ENCODE results near the gene HTR3E. TPM values are rescaled to one million over a fixed set of nuclear protein-coding genes. Genes with fewer than 3 reads are reported as not detected.

Gene HTR3E
- total and polyA plus RNA-seq, 4 donors = not detected

DNA sequence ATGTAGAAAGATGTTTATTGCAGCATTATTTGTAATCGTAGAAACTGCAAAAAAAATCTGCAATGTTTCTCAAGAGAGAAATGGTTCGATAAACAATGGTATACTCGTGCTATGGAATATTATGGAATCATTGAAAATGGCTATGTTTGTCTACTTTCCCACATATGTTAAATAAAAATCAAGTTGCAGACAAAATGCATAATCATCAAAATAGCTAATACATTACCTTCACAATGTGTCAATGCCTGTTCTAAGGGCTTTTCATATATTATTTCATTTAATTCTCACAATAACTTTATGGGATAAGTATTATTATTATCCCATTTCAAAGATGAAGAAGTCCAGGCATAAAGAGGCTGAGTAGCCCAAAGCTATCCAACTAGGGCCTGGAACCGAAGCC lies 36.1 kb downstream of the HTR3E start:
- no peak for DNase-seq
- H3K4me3 ChIP-seq (ENCODE audit: low read length in 2 of 2) = no peak overlapping the region
- H3K36me3 ChIP-seq (ENCODE audit: control insufficient read depth in 1 of 2, insufficient read depth in 2 of 2, low read length in 1 of 2) = no peaks in the 10 kb centered on the region
- H3K9me3 ChIP-seq (ENCODE audit: control insufficient read depth, low read length) = no peaks in the 10 kb centered on the region
- H3K27ac ChIP-seq (ENCODE audit: low read depth in 1 of 2, low read length in 2 of 2) = no peak overlapping the region
- no peaks in the 10 kb centered on the region for H3K27me3 ChIP-seq (ENCODE audit: control insufficient read depth in 1 of 2, insufficient read depth in 2 of 2, low read length in 1 of 2)
- no peaks in the 10 kb centered on the region for H3K4me1 ChIP-seq (ENCODE audit: control insufficient read depth in 1 of 2, insufficient read depth in 2 of 2, low read length in 2 of 2)
- 94% methylated on average over 4 of the region's 4 CpGs for WGBS, 2 donors
- intact Hi-C loops (cut with DNase I) = loop anchor here (5.0 to 10.0 kb wide), 4 partner anchors 91 to 236 kb away; partner anchors contain the start of genes ABCC5 (in 1 of the 2), ALG3 (in 1 of the 2) and EEF1AKMT4 (in 1 of the 2)
- no peak for ATAC-seq (ENCODE audit: low FRiP score)

GRCh38 chr3:184133840-184134745 lies 37.2 kb downstream of the HTR3E start:
- no peaks in the 10 kb centered on the region for H3K4me1 ChIP-seq (ENCODE audit: control insufficient read depth in 1 of 2, insufficient read depth in 2 of 2, low read length in 2 of 2)
- intact Hi-C loops (cut with DNase I) = loop anchor here (1.0 to 10.0 kb wide), 6 partner anchors 51 to 237 kb away; partner anchors contain the start of genes EEF1AKMT4 (in 2 of the 2), ABCC5 (in 1 of the 2) and ALG3 (in 1 of the 2)
- WGBS, 2 donors = 0 to 1% methylated on average over 37 of the region's 37 CpGs

DNA sequence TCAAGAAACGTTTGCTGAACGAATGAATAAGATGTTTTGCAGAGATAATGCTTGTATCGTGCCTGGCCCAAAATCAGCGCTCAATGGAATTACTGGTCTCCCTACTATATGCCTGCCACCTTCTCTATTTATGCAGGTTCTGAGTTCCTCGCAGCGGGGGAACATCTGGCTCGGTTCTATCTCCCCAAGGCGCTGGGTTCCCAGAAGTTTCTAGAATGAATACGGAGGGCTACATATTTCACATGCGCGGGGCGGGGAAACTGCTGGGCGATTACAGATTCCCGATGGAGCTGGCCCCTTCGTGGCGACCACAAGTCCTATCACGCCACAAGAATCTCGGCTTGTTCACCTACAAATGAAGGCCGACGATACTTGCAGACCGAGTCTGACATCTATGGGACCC lies 37.9 kb downstream of the HTR3E start:
- no peak for DNase-seq
- no peaks in the 10 kb centered on the region for H3K9me3 ChIP-seq (ENCODE audit: control insufficient read depth, low read length)
- intact Hi-C loops (cut with DNase I) = loop anchor here (1.0 to 10.0 kb wide), 7 partner anchors 50 to 237 kb away; partner anchors contain the start of genes EEF1AKMT4 (in 2 of the 2), ABCC5 (in 1 of the 2), ABCF3 (in 1 of the 2) and ALG3 (in 1 of the 2)
- 0% methylated on average over 21 of the region's 21 CpGs for WGBS, 2 donors
- H3K4me1 ChIP-seq (ENCODE audit: control insufficient read depth in 1 of 2, insufficient read depth in 2 of 2, low read length in 2 of 2) = no peaks in the 10 kb centered on the region
- no peaks in the 10 kb centered on the region for H3K27me3 ChIP-seq (ENCODE audit: control insufficient read depth in 1 of 2, insufficient read depth in 2 of 2, low read length in 1 of 2)
- H3K27ac ChIP-seq (ENCODE audit: low read depth in 1 of 2, low read length in 2 of 2) = peak overlapping the region in 1 of 2 donors; percentile 15
- peak; percentile 19 for ATAC-seq (ENCODE audit: low FRiP score)
- H3K4me3 ChIP-seq (ENCODE audit: low read length in 2 of 2) = peak overlapping the region; percentile 30 to 75
- no peaks in the 10 kb centered on the region for H3K36me3 ChIP-seq (ENCODE audit: control insufficient read depth in 1 of 2, insufficient read depth in 2 of 2, low read length in 1 of 2)

More at GRCh38 chr3:184133840-184134745, 37.2 kb downstream of the HTR3E start:
- no peaks in the 10 kb centered on the region for H3K27me3 ChIP-seq (ENCODE audit: control insufficient read depth in 1 of 2, insufficient read depth in 2 of 2, low read length in 1 of 2)
- DNase-seq (peak; percentile 91 to 94), ATAC-seq (ENCODE audit: low FRiP score) (peak; percentile 88)
- peak overlapping the region; percentile 30 to 75 for H3K4me3 ChIP-seq (ENCODE audit: low read length in 2 of 2)
- H3K36me3 ChIP-seq (ENCODE audit: control insufficient read depth in 1 of 2, insufficient read depth in 2 of 2, low read length in 1 of 2) = no peaks in the 10 kb centered on the region
- H3K27ac ChIP-seq (ENCODE audit: low read depth in 1 of 2, low read length in 2 of 2) = peak overlapping the region; percentile 8 to 31
- no peaks in the 10 kb centered on the region for H3K9me3 ChIP-seq (ENCODE audit: control insufficient read depth, low read length)

DNA sequence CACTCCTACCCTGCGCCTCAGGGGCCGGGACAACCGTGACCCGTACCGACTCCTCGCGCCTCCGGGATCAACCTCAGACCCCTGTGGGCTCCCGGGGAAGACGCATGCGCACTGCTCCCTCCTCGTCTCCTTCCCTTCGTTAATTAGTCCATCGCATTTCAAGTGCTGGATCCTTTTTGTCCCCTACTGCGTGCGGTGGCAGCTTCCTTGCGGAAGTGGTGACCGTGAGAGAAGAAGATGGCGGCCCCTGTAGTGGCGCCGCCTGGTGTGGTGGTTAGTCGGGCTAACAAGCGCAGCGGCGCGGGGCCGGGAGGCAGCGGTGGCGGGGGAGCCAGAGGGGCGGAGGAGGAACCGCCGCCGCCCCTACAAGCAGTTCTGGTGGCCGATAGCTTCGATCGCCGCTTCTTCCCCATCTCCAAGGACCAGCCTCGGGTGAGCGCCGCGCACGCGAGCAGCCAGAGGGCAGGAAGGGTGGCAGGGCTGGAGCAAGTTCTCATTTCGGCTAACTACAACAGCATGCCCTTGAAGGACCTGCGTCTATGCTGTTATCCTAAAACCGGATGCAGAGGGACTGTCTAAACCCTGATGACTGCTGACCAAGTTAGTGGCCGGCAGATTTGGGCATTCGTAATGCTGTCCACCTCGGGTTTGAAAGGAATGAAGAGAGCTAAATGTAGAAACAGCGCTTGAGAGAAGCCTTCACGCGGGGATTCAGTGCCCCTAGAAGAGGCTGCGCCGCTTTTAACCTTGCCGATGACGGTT lies 38.5 kb downstream of the HTR3E start, which contains the start of gene EIF2B5:
TSS of gene EIF2B5 (plus strand) at position 210 of the 762 bp plus-strand sequence. CDS start at position 238, 28 bp downstream.
- ATAC-seq (ENCODE audit: low FRiP score) (peak; percentile 97), DNase-seq (peak; percentile 94 to 97)
- peaks cover 0 to under 1% of the 10 kb centered on the region in 2 donors for H3K36me3 ChIP-seq (ENCODE audit: control insufficient read depth in 1 of 2, insufficient read depth in 2 of 2, low read length in 1 of 2)
- no peaks in the 10 kb centered on the region for H3K4me1 ChIP-seq (ENCODE audit: control insufficient read depth in 1 of 2, insufficient read depth in 2 of 2, low read length in 2 of 2)
- peak within 1 kb of the TSS; percentile 30 to 75 for H3K4me3 ChIP-seq (ENCODE audit: low read length in 2 of 2)
- H3K9me3 ChIP-seq (ENCODE audit: control insufficient read depth, low read length) = no peaks in the 10 kb centered on the region
- intact Hi-C loops (cut with DNase I) = loop anchor here (2.0 to 10.0 kb wide), 4 partner anchors 49 to 121 kb away; partner anchors contain the start of genes ABCC5 (in 1 of the 2), ABCF3 (in 1 of the 2), ALG3 (in 1 of the 2) and EEF1AKMT4 (in 1 of the 2)
- WGBS, 2 donors = 0% methylated on average over 53 to 56 of the region's 56 CpGs
- peak within 1 kb of the TSS; percentile 12 to 31 for H3K27ac ChIP-seq (ENCODE audit: low read depth in 1 of 2, low read length in 2 of 2)
- no peaks in the 10 kb centered on the region for H3K27me3 ChIP-seq (ENCODE audit: control insufficient read depth in 1 of 2, insufficient read depth in 2 of 2, low read length in 1 of 2)

GRCh38 chr3:184135911-184136260 lies 39.0 kb downstream of the HTR3E start:
- ATAC-seq (ENCODE audit: low FRiP score) = no peak
- 1% methylated on average over 9 of the region's 9 CpGs for WGBS, 2 donors
- intact Hi-C loops (cut with DNase I) = loop anchor here (2.0 to 10.0 kb wide), 4 partner anchors 49 to 121 kb away; partner anchors contain the start of genes ABCC5 (in 1 of the 2), ABCF3 (in 1 of the 2), ALG3 (in 1 of the 2) and EEF1AKMT4 (in 1 of the 2)

DNA sequence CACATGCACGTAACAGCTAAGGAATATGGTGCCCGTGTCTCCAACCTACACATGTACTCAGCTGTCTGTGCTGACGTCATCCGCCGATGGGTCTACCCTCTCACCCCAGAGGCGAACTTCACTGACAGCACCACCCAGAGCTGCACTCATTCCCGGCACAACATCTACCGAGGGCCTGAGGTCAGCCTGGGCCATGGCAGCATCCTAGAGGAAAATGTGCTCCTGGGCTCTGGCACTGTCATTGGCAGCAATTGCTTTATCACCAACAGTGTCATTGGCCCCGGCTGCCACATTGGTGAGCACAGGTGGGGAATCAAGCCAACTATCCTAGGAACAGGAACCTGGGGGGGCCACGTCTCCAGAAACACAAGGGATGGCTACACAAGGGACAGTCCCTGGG lies 43.6 kb downstream of the HTR3E start:
- no peak overlapping the region for H3K4me3 ChIP-seq (ENCODE audit: low read length in 2 of 2)
- no peak for DNase-seq
- WGBS, 2 donors = 87 to 92% methylated on average over 10 of the region's 10 CpGs
- H3K36me3 ChIP-seq (ENCODE audit: control insufficient read depth in 1 of 2, insufficient read depth in 2 of 2, low read length in 1 of 2) = peaks cover 12 to 13% of the 10 kb centered on the region in 2 donors
- H3K4me1 ChIP-seq (ENCODE audit: control insufficient read depth in 1 of 2, insufficient read depth in 2 of 2, low read length in 2 of 2) = no peaks in the 10 kb centered on the region
- H3K27ac ChIP-seq (ENCODE audit: low read depth in 1 of 2, low read length in 2 of 2) = no peak overlapping the region
- ATAC-seq (ENCODE audit: low FRiP score) = no peak
- H3K9me3 ChIP-seq (ENCODE audit: control insufficient read depth, low read length) = no peaks in the 10 kb centered on the region
- no peaks in the 10 kb centered on the region for H3K27me3 ChIP-seq (ENCODE audit: control insufficient read depth in 1 of 2, insufficient read depth in 2 of 2, low read length in 1 of 2)
- intact Hi-C loops (cut with DNase I) = no loop called here

More at GRCh38 chr3:184135911-184136260, 39.0 kb downstream of the HTR3E start:
- peaks cover 0 to 3% of the 10 kb centered on the region in 2 donors for H3K36me3 ChIP-seq (ENCODE audit: control insufficient read depth in 1 of 2, insufficient read depth in 2 of 2, low read length in 1 of 2)
- H3K27ac ChIP-seq (ENCODE audit: low read depth in 1 of 2, low read length in 2 of 2) = peak overlapping the region in 1 of 2 donors; percentile 15
- no peaks in the 10 kb centered on the region for H3K27me3 ChIP-seq (ENCODE audit: control insufficient read depth in 1 of 2, insufficient read depth in 2 of 2, low read length in 1 of 2)
- no peaks in the 10 kb centered on the region for H3K9me3 ChIP-seq (ENCODE audit: control insufficient read depth, low read length)
- H3K4me1 ChIP-seq (ENCODE audit: control insufficient read depth in 1 of 2, insufficient read depth in 2 of 2, low read length in 2 of 2) = no peaks in the 10 kb centered on the region
- H3K4me3 ChIP-seq (ENCODE audit: low read length in 2 of 2) = peak overlapping the region; percentile 30 to 75
- DNase-seq = no peak

GRCh38 chr3:184142199-184142598 lies 45.3 kb downstream of the HTR3E start:
- peaks cover 13 to 15% of the 10 kb centered on the region in 2 donors for H3K36me3 ChIP-seq (ENCODE audit: control insufficient read depth in 1 of 2, insufficient read depth in 2 of 2, low read length in 1 of 2)
- no peak overlapping the region for H3K4me3 ChIP-seq (ENCODE audit: low read length in 2 of 2)
- no peak for DNase-seq
- no peaks in the 10 kb centered on the region for H3K4me1 ChIP-seq (ENCODE audit: control insufficient read depth in 1 of 2, insufficient read depth in 2 of 2, low read length in 2 of 2)
- WGBS, 2 donors = 93 to 94% methylated on average over 7 of the region's 7 CpGs
- intact Hi-C loops (cut with DNase I) = no loop called here
- H3K27me3 ChIP-seq (ENCODE audit: control insufficient read depth in 1 of 2, insufficient read depth in 2 of 2, low read length in 1 of 2) = no peaks in the 10 kb centered on the region
- ATAC-seq (ENCODE audit: low FRiP score) = no peak
- no peak overlapping the region for H3K27ac ChIP-seq (ENCODE audit: low read depth in 1 of 2, low read length in 2 of 2)
- H3K9me3 ChIP-seq (ENCODE audit: control insufficient read depth, low read length) = no peaks in the 10 kb centered on the region

GRCh38 chr3:184143327-184143726 lies 46.5 kb downstream of the HTR3E start:
- no peaks in the 10 kb centered on the region for H3K4me1 ChIP-seq (ENCODE audit: control insufficient read depth in 1 of 2, insufficient read depth in 2 of 2, low read length in 2 of 2)
- intact Hi-C loops (cut with DNase I) = no loop called here
- no peaks in the 10 kb centered on the region for H3K27me3 ChIP-seq (ENCODE audit: control insufficient read depth in 1 of 2, insufficient read depth in 2 of 2, low read length in 1 of 2)
- no peak overlapping the region for H3K4me3 ChIP-seq (ENCODE audit: low read length in 2 of 2)
- ATAC-seq (ENCODE audit: low FRiP score) (no peak), DNase-seq (no peak)
- peaks cover 13 to 15% of the 10 kb centered on the region in 2 donors for H3K36me3 ChIP-seq (ENCODE audit: control insufficient read depth in 1 of 2, insufficient read depth in 2 of 2, low read length in 1 of 2)
- no peak overlapping the region for H3K27ac ChIP-seq (ENCODE audit: low read depth in 1 of 2, low read length in 2 of 2)
- no peaks in the 10 kb centered on the region for H3K9me3 ChIP-seq (ENCODE audit: control insufficient read depth, low read length)
- WGBS, 2 donors = 90 to 92% methylated on average over 3 of the region's 3 CpGs
